ENCODE measurements around the gene NDEL1.

Gene NDEL1

DNA sequence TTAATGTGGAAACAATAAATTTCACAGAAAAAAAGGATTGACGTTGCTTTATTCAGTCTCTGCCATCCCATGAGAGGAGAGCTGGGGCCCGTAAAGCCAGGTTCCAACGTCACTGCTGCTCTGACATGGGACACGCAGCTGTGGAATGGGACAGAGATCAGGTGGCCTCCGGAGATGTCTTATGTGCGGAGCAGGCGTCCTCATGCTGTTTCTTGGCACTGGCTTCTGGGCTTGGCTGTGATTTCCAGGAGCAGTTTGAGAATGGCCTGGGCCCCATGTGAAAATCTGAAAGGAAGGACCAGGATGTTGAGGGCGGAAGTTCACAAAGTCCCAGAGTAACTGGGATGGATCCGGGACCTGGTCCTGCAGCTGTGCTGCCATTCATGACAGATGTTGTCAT lies 32.4 kb downstream of the NDEL1 start:
- POLR2A ChIA-PET: no interaction called here
- CTCF ChIA-PET: interaction anchor here (0.8 kb wide), 1 partner anchor 58 kb away, joined by 3 read pairs; no protein-coding TSS in a partner anchor
- TF ChIP-seq, protein P1, sequence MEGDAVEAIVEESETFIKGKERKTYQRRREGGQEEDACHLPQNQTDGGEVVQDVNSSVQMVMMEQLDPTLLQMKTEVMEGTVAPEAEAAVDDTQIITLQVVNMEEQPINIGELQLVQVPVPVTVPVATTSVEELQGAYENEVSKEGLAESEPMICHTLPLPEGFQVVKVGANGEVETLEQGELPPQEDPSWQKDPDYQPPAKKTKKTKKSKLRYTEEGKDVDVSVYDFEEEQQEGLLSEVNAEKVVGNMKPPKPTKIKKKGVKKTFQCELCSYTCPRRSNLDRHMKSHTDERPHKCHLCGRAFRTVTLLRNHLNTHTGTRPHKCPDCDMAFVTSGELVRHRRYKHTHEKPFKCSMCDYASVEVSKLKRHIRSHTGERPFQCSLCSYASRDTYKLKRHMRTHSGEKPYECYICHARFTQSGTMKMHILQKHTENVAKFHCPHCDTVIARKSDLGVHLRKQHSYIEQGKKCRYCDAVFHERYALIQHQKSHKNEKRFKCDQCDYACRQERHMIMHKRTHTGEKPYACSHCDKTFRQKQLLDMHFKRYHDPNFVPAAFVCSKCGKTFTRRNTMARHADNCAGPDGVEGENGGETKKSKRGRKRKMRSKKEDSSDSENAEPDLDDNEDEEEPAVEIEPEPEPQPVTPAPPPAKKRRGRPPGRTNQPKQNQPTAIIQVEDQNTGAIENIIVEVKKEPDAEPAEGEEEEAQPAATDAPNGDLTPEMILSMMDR (IDR thresholded peaks at IDR 0.05; ENCODE audit: control extremely low read depth, extremely low read depth, low read depth, missing control alignments): no peak
- DNase-seq (ENCODE audit: extremely low spot score): no peak

DNA sequence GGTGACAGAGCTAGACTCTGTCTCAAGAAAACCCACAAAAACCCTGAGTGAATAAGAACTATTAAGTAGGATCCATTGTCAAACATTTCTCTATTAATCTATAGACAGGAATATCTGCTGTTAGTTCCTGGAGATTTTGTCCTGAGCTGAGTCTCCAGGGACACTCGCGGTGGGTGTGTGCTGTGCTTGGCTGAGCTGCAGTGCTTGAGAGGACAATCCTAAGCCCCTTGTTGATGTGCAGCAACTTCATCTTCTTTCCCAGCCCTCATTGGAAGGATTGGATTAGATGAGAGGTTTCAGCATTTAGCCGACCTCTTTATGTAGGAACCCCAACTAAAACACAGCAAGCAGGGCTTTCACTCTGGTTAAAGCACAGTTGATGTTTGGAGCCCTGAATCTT lies 33.3 kb downstream of the NDEL1 start:
- DNase-seq (ENCODE audit: extremely low spot score): no peak
- TF ChIP-seq, protein P1 (IDR thresholded peaks at IDR 0.05; ENCODE audit: control extremely low read depth, extremely low read depth, low read depth, missing control alignments): no peak
- CTCF ChIA-PET: interaction anchor here (1.1 kb wide), 1 partner anchor 9 kb away, joined by 4 read pairs; no protein-coding TSS in a partner anchor
- POLR2A ChIA-PET: no interaction called here

DNA sequence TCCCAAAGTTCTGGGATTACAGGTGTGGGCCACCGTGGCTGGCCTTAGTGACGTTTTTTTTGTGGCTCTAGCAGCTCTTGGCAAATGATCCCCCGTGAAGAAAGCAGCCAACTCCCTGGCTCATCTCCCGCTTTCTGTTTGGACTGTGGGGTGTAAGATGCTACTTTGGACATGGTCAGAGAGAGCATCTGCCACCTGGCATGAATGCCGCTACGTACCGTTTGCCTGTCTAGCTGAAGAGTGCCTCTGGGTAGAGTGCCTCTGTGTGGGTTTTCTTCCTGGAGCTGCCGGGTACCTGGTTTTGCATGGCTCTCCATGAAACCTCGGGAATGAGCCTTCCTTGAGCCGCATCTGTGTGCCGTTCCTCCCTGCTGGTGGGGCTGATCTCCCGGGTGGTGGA lies 34.3 kb downstream of the NDEL1 start:
- TF ChIP-seq, protein P1 (IDR thresholded peaks at IDR 0.05; ENCODE audit: control extremely low read depth, extremely low read depth, low read depth, missing control alignments): no peak
- POLR2A ChIA-PET: no interaction called here
- DNase-seq (ENCODE audit: extremely low spot score): no peak
- CTCF ChIA-PET: no interaction called here

GRCh38 chr17:8470447-8471047 lies 34.9 kb downstream of the NDEL1 start:
- TF ChIP-seq, protein P1 (IDR thresholded peaks at IDR 0.05; ENCODE audit: control extremely low read depth, extremely low read depth, low read depth, missing control alignments): no peak
- CTCF ChIA-PET: no interaction called here
- POLR2A ChIA-PET: no interaction called here
- DNase-seq (ENCODE audit: extremely low spot score): no peak

DNA sequence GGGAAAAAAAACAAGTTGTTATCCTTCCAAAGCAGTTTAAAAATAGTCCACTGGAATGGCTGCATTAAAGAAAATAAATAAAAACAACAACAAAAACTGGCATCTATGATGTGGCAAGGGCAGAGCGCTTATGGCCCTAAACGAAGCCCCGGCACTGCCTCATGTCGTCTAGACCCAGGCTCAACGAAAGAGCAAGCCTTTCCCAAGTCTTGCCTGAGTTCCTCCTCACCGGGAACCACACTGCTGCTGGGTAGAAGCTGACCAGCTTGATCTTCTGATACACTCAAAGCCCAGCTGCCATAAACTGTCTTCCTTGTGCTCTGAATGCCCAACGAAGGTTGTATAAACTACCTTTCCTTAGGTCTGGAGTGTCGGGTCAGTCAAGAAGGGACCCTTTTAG lies 37.0 kb downstream of the NDEL1 start:
- peak; percentile 6 for DNase-seq (ENCODE audit: extremely low spot score)
- ChIA-PET POLR2A (no interaction called here), CTCF (interaction anchor here (1.2 kb wide), 1 partner anchor 8 kb away, joined by 4 read pairs; no protein-coding TSS in a partner anchor)
- TF ChIP-seq, protein P1 (IDR thresholded peaks at IDR 0.05; ENCODE audit: control extremely low read depth, extremely low read depth, low read depth, missing control alignments): no peak

DNA sequence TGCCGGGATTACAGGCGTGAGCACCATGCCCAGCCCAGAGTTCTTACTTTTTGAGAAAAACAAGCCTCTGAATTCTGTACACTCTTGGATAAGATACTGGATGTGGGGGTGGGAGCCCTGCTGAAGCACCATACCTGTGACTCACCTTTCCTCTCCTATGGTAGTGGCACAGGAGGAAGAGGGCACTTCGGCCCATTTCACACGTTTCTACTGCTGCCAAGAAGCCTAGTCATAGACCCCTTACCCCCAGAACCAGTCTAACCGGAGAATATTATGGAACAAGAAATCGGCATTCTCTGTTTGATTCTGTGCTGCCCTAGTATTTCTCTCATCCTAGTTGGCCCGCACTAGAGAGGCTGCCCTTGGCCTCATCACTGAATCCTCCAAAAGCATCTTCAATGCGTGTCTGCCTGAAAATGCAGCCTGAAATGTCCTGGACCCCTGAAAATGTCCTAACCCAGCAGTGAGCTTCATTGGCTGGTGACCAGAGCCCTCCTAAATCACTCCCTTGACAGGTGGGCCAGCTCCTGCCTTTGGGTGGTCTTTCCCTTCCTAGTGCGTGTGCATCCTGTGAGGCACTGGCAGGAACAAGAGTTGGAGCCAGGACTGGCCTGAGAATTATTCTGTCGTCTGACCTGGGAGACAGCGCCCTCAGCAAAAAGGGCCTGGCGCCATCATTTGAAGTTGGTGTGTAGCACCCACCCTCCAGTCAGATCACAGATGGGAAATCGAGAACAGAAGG lies 37.9 kb downstream of the NDEL1 start:
- ChIA-PET POLR2A (no interaction called here), CTCF (no interaction called here)
- TF ChIP-seq, protein P1 (IDR thresholded peaks at IDR 0.05; ENCODE audit: control extremely low read depth, extremely low read depth, low read depth, missing control alignments): no peak
- no peak for DNase-seq (ENCODE audit: extremely low spot score)
